Activated naive CD8-positive, alpha-beta T cell treated with anti-CD3 and anti-CD28 coated beads, Interleukin-2, amount 10 ng/mL, durations not matched to agents 7 days and 5 days (primary cell): ENCODE measurements around the gene SH3BP1. TPM values are rescaled to one million over a fixed set of nuclear protein-coding genes. Genes with fewer than 3 reads are reported as not detected.
A peak's percentile ranks its signal among the peaks of the same experiment; 100 is the strongest.

Experiments
- ATAC-seq: fragments of 150-1000 bp; cut with Tn5 transposase; one replicate; pipeline ENCODE4 v1.10.0; 2021; ENCODE audit warnings: low read depth, moderate library complexity
- POLR2A ChIA-PET: fragments of 350-600 bp; sonication (Branson Sonifier 250); formaldehyde crosslinking; loops from one replicate; lab custom pipeline; 2021; ENCODE audit warnings: antibody characterized with exemption; lab: Charles Lee
- DNase-seq: peaks from one replicate; pipeline ENCODE4 v3.0.0; 2021
- H3K27ac Mint-ChIP-seq: one replicate; pipeline ENCODE4 v1.8.0; 2022; ENCODE audit warnings: mild to moderate bottlenecking, mixed read lengths
- H3K27me3 Mint-ChIP-seq: one replicate; pipeline ENCODE4 v1.8.0; 2022; ENCODE audit warnings: mild to moderate bottlenecking, moderate library complexity, mixed read lengths
- H3K36me3 Mint-ChIP-seq: one replicate; pipeline ENCODE4 v1.8.0; 2021; ENCODE audit warnings: mild to moderate bottlenecking, mixed read lengths
- H3K4me1 Mint-ChIP-seq: one replicate; pipeline ENCODE4 v1.8.0; 2021; ENCODE audit warnings: mixed read lengths
- H3K4me3 Mint-ChIP-seq: one replicate; pipeline ENCODE4 v1.8.0; 2022; ENCODE audit warnings: mild to moderate bottlenecking, moderate library complexity, mixed read lengths
- H3K9me3 Mint-ChIP-seq: one replicate; pipeline ENCODE4 v1.8.0; 2021; ENCODE audit warnings: mixed read lengths
- total RNA-seq, 2 experiments: library from RNA; stranded (reverse); gene quantifications; one replicate each; pipeline ENCODE4 v1.2.3, GENCODE V29; 2021

Gene SH3BP1
- total RNA-seq, 2 experiments from 2014 or later: 157 to 169 TPM

DNA sequence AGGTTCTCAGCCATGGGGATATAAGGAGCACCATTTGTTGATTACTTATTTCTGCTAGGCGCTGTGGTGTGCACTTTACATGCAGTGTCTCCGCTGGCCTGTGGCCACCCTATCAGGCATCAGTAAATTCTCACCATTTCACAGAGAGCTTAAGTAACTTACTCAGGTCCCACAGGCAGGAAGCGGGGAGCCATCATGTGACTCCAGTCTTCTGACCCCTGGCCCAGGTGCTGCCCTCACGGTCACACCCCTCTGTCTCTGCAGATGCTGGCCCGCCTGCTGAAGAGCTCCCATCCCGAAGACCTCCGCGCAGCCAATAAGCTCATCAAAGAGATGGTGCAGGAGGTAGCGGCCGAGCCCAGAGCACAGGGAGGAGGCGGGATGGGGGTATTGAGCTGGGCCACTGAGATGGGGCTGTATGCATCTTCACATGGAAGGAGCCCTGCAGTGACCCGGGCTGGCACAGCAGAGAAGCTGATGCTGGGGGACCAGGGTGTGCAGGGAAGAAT lies 18.1 kb upstream of the SH3BP1 start:
- DNase-seq: no peak
- POLR2A ChIA-PET: interaction anchor here (0.6 to 1.8 kb wide), 4 partner anchors 12 to 56 kb away, joined by 3 to 5 read pairs (median 4); partner anchors contain the start of gene LGALS1
- Mint-ChIP-seq H3K27me3 (no peaks in the 10 kb centered on the region), H3K9me3 (no peaks in the 10 kb centered on the region), H3K4me3 (no peak overlapping the region), H3K4me1 (peaks cover 11% of the 10 kb centered on the region), H3K36me3 (peaks cover 11% of the 10 kb centered on the region), H3K27ac (no peak overlapping the region)
- ATAC-seq: no peak

DNA sequence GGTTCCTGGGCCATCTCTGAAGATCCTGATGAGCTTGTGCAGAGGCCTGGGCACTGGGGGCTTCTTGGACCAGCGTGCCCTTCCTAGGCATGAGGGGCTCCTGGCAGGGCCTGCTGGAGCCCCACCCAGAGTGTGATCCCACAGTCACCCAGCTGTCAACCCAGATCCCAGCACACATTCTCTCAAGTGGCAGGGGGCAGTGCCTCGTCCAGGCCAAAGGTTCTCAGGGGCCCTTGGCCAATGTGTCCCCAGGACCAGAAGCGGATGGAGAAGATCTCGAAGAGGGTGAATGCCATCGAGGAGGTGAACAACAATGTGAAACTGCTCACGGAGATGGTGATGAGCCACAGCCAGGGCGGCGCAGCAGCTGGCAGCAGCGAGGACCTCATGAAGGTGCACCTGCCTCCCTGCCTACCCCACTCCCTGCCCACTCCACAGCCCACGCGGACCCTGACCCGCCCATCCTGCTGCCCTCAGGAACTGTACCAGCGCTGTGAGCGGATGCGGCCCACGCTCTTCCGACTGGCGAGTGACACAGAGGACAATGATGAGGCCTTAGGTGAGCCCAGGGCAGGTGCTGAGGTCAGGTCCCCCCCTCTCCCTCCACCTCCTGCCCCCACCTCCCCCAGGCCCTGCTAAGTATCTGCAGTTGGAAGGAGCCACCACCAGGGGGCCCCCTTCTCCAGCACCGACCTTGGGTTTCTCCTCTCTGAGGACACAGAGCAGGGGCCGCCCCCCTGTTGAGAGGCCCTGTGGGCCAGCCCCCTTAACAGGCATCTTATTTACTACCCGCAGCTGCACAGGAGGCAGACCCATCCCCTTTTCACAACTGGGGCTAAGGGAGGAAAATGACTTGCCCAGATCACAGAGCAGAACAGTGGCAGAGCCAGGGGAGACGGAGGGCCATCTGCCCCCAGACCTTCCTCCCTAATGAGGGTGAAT lies 16.1 kb upstream of the SH3BP1 start:
- ATAC-seq (peak; percentile 59), DNase-seq (peak; percentile 82)
- peak overlapping the region; percentile 94 for H3K27ac Mint-ChIP-seq
- H3K27me3 Mint-ChIP-seq: no peaks in the 10 kb centered on the region
- no peak overlapping the region for H3K4me3 Mint-ChIP-seq
- H3K9me3 Mint-ChIP-seq: no peaks in the 10 kb centered on the region
- H3K4me1 Mint-ChIP-seq: peaks cover 26% of the 10 kb centered on the region
- H3K36me3 Mint-ChIP-seq: peaks cover 11% of the 10 kb centered on the region
- POLR2A ChIA-PET: interaction anchor here (1.0 to 1.9 kb wide), 3 partner anchors 15 to 58 kb away, joined by 3 to 10 read pairs (median 3); no protein-coding TSS in a partner anchor

DNA sequence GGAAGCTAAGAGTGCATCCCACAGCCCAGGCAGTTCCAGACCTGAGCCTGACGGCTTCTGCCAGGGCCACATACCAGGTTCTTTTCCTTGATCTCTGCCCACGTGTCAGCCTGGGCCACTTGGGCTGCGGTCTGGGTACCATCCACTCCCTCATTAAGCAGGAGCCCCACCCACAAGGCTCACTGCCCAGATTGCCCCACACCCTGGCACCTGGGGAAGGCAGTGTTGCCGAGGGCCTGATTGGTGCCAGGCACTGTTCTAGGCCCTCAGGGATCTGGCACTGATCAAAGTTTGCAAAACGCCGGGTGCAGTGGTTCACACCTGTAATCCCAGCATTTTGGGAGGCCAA lies 15.5 kb upstream of the SH3BP1 start:
- Mint-ChIP-seq H3K4me1 (peaks cover 30% of the 10 kb centered on the region), H3K36me3 (peaks cover 6% of the 10 kb centered on the region), H3K9me3 (no peaks in the 10 kb centered on the region), H3K27me3 (no peaks in the 10 kb centered on the region), H3K27ac (peak overlapping the region; percentile 94), H3K4me3 (no peak overlapping the region)
- POLR2A ChIA-PET: interaction anchor here (1.2 to 1.9 kb wide), 2 partner anchors 14 to 19 kb away, joined by 3 to 10 read pairs; no protein-coding TSS in a partner anchor
- ATAC-seq (no peak), DNase-seq (no peak)

DNA sequence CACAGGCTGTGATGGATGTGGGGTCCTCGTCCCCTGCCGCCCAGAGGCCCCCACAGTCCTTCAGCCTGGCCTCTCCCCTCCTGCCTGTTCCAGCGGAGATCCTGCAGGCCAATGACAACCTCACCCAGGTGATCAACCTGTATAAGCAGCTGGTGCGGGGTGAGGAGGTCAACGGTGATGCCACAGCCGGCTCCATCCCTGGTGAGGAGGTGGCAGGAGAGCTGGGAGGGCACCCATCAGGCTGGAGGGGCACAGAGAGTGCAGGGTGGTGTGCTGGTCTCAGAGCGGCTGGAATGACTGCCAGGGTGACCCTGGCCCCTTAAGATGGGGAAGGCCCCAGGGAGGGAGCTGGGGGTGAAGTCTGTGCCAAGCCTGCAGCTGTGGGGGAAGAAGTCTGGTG lies 14.6 kb upstream of the SH3BP1 start:
- peaks cover 6% of the 10 kb centered on the region for H3K36me3 Mint-ChIP-seq
- peak overlapping the region; percentile 73 for H3K27ac Mint-ChIP-seq
- H3K27me3 Mint-ChIP-seq: no peaks in the 10 kb centered on the region
- no peak overlapping the region for H3K4me3 Mint-ChIP-seq
- H3K9me3 Mint-ChIP-seq: no peaks in the 10 kb centered on the region
- POLR2A ChIA-PET: interaction anchor here (1.2 to 4.6 kb wide), 7 partner anchors 9 to 56 kb away, joined by 3 to 31 read pairs (median 7); partner anchors contain the start of genes GGA1 and SH3BP1
- ATAC-seq (no peak), DNase-seq (no peak)
- H3K4me1 Mint-ChIP-seq: peaks cover 35% of the 10 kb centered on the region

DNA sequence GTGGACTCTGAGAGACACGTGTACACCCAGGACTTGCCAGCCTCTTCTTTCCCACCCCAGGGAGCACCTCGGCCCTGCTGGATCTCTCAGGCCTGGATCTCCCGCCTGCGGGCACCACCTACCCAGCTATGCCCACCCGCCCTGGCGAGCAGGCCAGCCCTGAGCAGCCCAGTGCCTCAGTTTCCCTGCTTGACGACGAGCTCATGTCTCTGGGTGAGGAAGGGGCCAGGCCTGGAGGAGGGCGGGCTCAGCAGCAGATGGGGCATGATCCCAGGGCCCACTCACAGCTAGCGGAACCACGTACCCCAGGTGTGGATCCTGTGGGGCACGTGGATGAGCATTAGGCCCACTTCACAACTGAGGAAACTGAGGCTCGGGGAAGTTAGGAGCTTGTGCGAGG lies 13.7 kb upstream of the SH3BP1 start:
- no peak for DNase-seq
- POLR2A ChIA-PET: interaction anchor here (1.2 to 4.6 kb wide), 8 partner anchors 11 to 55 kb away, joined by 3 to 31 read pairs (median 8); partner anchors contain the start of genes GGA1, LGALS1 and SH3BP1
- no peak overlapping the region for H3K4me3 Mint-ChIP-seq

DNA sequence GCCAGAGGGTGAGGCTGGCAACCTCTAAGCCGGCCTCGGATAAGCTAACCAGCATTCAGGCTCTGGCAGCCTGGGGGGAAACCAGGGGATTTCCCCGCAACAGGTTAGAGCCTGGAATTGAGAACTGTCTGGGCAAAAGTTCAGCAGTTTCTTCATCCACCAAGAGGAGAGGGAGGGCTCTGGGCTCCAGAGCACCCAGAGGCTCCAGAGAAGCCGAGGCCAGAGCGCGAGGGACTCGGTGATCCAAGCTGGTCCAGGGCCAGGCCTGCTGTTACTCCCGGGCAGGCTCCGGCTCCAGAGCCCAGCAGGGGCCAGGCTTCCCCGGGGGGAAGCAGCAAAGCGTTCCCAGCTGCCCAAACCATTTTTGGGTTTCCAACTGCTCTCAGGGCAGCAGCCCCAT lies 13.3 kb upstream of the SH3BP1 start:
- Mint-ChIP-seq H3K4me1 (peaks cover 35% of the 10 kb centered on the region), H3K27ac (peak overlapping the region; percentile 89), H3K36me3 (peaks cover 6% of the 10 kb centered on the region), H3K9me3 (no peaks in the 10 kb centered on the region), H3K27me3 (no peaks in the 10 kb centered on the region), H3K4me3 (peak overlapping the region; percentile 58)
- no peak for ATAC-seq
- DNase-seq: no peak
- POLR2A ChIA-PET: interaction anchor here (1.3 to 4.6 kb wide), 7 partner anchors 10 to 55 kb away, joined by 3 to 31 read pairs (median 10); partner anchors contain the start of genes GGA1, LGALS1 and SH3BP1

More for the DNA sequence above, 13.7 kb upstream of the SH3BP1 start:
- peak overlapping the region; percentile 89 for H3K27ac Mint-ChIP-seq
- no peak for ATAC-seq
- H3K27me3 Mint-ChIP-seq: no peaks in the 10 kb centered on the region
- peaks cover 35% of the 10 kb centered on the region for H3K4me1 Mint-ChIP-seq
- peaks cover 6% of the 10 kb centered on the region for H3K36me3 Mint-ChIP-seq
- no peaks in the 10 kb centered on the region for H3K9me3 Mint-ChIP-seq

DNA sequence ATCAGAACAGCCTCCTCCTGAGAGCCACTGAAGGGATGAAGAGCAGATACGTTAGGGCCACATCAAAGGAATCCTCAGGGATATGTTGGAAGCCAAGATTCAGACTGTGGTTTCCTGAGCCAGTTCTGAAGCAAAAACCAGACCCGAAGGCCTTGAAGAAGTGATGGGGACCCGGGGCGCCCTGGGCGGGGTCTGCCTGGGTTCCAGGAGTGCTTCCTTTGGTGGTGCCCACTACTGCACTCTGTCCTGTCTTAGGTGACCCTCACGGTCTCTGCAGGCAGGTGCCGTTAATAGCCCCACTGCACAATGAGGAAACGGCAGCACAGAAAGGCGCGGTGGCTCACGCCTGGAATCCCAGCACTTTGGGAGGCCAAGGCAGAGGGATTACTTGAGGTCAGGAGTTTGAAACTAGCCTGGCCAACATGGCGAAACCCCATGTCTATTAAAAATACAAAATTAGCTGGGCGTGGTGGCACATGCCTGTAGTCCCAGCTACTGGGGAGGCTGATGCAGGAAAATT lies 12.9 kb upstream of the SH3BP1 start:
- POLR2A ChIA-PET: interaction anchor here (0.9 to 4.6 kb wide), 11 partner anchors 10 to 51 kb away, joined by 3 to 31 read pairs (median 10); partner anchors contain the start of genes GGA1, LGALS1, PDXP and SH3BP1
- H3K27ac Mint-ChIP-seq: peak overlapping the region; percentile 89
- peaks cover 6% of the 10 kb centered on the region for H3K36me3 Mint-ChIP-seq
- H3K27me3 Mint-ChIP-seq: no peaks in the 10 kb centered on the region
- no peaks in the 10 kb centered on the region for H3K9me3 Mint-ChIP-seq
- ATAC-seq: no peak
- H3K4me3 Mint-ChIP-seq: peak overlapping the region; percentile 58
- no peak for DNase-seq
- peaks cover 38% of the 10 kb centered on the region for H3K4me1 Mint-ChIP-seq

DNA sequence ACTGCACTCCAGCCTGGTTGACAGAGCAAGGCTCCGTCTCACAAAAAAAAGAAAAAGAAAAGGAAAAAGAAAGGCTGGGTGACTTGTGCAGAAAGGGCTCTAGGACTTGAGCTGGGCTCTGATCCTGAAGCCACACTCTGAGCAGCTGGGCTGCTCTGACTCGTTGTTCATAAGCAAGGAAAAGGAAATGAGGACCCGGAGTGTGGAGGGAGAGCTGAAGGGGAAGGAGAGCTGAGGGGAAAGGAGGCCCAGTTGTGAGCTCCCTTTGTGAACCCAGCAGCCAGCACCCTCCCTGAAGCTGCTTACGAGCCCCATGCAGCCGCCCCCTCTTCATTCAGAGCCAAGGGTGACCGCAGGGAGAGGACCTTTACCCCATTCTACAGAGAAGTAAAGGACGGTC lies 12.3 kb upstream of the SH3BP1 start:
- H3K4me3 Mint-ChIP-seq: peak overlapping the region; percentile 58
- POLR2A ChIA-PET: interaction anchor here (0.9 to 4.6 kb wide), 11 partner anchors 9 to 60 kb away, joined by 3 to 31 read pairs (median 10); partner anchors contain the start of genes GGA1, LGALS1, NOL12 and PDXP
- peaks cover 42% of the 10 kb centered on the region for H3K4me1 Mint-ChIP-seq
- DNase-seq (no peak), ATAC-seq (peak; percentile 15)
- H3K27ac Mint-ChIP-seq: peak overlapping the region; percentile 89
- peaks cover 6% of the 10 kb centered on the region for H3K36me3 Mint-ChIP-seq
- H3K9me3 Mint-ChIP-seq: no peaks in the 10 kb centered on the region
- no peaks in the 10 kb centered on the region for H3K27me3 Mint-ChIP-seq

DNA sequence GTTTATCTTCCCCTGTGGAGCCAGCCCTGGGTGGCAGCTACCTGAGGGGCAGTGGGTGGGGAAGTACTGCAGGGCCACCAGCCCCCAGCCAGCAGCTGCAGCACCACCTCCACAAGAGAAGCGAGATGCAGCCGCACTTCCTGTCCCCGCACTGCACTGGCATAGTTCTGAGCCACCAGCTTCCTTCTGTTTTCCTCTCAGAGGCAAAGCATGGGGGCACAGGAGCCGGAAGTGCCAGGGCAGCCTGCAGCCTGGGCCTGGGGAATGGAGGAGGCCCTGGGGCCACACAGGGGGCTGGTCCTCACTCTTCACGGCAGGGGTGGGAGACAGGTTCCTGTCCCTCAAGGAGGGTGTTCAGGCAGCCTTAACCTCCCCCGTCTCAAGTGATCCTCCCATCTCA lies 11.9 kb upstream of the SH3BP1 start:
- Mint-ChIP-seq H3K4me3 (peak overlapping the region; percentile 58), H3K9me3 (no peaks in the 10 kb centered on the region)
- POLR2A ChIA-PET: interaction anchor here (0.9 to 4.6 kb wide), 11 partner anchors 9 to 59 kb away, joined by 3 to 31 read pairs (median 10); partner anchors contain the start of genes GGA1, LGALS1, NOL12 and PDXP

DNA sequence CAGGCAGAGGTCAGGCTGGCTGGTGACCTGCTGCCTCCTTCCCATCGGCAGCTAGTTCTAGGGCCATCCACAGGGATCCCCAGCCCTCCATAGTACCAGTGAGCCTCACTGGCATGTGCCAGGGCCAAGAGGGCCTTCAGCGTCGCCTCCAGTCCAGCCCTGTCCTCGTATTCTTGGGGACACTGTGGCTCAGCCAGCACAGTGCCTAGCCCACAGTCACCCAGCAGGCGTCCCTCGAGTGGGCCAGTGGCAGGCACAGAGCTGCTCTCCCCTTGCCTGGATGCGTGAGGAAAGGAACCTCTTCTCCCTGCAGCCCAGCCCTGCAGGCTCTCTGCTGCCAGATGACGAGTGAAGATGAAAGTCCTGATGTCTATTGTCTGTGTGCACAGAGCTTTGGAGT lies 10.6 kb upstream of the SH3BP1 start:
- POLR2A ChIA-PET: interaction anchor here (1.1 to 4.6 kb wide), 3 partner anchors 10 to 29 kb away, joined by 4 to 31 read pairs (median 16); partner anchors contain the start of genes PDXP and SH3BP1

More for the DNA sequence above, 11.9 kb upstream of the SH3BP1 start:
- Mint-ChIP-seq H3K27me3 (no peaks in the 10 kb centered on the region), H3K27ac (peak overlapping the region; percentile 89), H3K36me3 (peaks cover 6% of the 10 kb centered on the region), H3K4me1 (peaks cover 44% of the 10 kb centered on the region)
- DNase-seq (peak; percentile 68), ATAC-seq (peak; percentile 65)

DNA sequence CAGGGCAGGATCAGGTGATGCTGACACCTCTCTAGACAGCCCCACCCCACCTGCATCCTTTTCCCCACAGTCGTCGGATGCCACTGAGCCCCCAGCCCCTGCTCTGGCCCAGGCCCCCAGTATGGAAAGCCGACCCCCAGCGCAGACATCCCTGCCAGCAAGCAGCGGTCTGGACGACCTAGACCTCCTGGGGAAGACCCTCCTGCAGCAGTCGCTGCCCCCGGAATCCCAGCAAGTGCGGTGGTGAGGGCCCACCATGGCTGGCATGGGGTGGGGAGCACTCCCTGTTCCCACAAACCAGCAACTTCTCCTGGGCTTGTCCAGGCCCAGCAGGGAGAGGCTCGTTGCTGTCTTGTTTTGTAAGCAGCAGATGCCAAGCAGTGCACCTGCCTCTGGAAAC lies 9.5 kb upstream of the SH3BP1 start:
- DNase-seq: no peak
- H3K4me1 Mint-ChIP-seq: peaks cover 60% of the 10 kb centered on the region
- H3K4me3 Mint-ChIP-seq: no peak overlapping the region
- H3K36me3 Mint-ChIP-seq: peaks cover 7% of the 10 kb centered on the region
- no peaks in the 10 kb centered on the region for H3K27me3 Mint-ChIP-seq
- H3K9me3 Mint-ChIP-seq: no peaks in the 10 kb centered on the region
- no peak overlapping the region for H3K27ac Mint-ChIP-seq
- POLR2A ChIA-PET: interaction anchor here (1.1 to 3.1 kb wide), 4 partner anchors 10 to 45 kb away, joined by 4 to 16 read pairs (median 6); partner anchors contain the start of genes LGALS1 and PDXP
- ATAC-seq: no peak

More for the DNA sequence above, 10.6 kb upstream of the SH3BP1 start:
- ATAC-seq: no peak
- Mint-ChIP-seq H3K27me3 (no peaks in the 10 kb centered on the region), H3K4me3 (no peak overlapping the region), H3K36me3 (peaks cover 7% of the 10 kb centered on the region), H3K27ac (peak overlapping the region; percentile 89), H3K9me3 (no peaks in the 10 kb centered on the region), H3K4me1 (peaks cover 52% of the 10 kb centered on the region)
- no peak for DNase-seq

DNA sequence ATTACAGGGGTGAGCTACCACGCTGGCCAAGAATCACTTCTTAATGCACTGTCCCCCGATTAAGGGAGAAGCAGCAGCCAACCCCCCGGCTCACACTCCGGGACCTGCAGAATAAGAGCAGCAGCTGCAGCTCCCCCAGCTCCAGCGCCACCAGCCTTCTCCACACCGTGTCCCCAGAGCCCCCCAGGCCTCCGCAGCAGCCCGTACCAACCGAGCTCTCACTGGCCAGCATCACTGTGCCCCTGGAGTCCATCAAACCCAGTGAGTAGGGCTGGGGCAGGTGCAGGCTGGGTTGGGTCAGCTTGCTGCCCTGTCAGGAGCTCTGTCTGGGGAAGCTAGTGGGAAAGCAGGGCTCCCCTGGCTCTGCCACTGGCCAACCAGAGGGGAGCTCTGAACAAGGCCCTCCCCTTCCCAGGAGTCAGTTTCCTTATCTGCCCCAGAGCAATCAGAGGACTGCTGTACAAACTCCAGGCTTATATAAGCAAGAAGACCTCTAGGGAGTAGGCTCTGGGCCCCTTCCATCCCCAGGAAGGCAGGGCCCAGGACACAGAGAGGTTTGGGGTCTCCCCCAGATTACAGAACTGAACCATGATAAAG lies 8.5 kb upstream of the SH3BP1 start:
- no peaks in the 10 kb centered on the region for H3K9me3 Mint-ChIP-seq
- no peaks in the 10 kb centered on the region for H3K27me3 Mint-ChIP-seq
- DNase-seq: no peak
- peak overlapping the region; percentile 99 for H3K27ac Mint-ChIP-seq
- no peak overlapping the region for H3K4me3 Mint-ChIP-seq
- H3K36me3 Mint-ChIP-seq: peaks cover 5% of the 10 kb centered on the region
- no peak for ATAC-seq
- peaks cover 59% of the 10 kb centered on the region for H3K4me1 Mint-ChIP-seq
- POLR2A ChIA-PET: interaction anchor here (0.9 to 3.4 kb wide), 6 partner anchors 9 to 50 kb away, joined by 3 to 51 read pairs (median 4); partner anchors contain the start of genes GGA1 and LGALS1
